Right atrium auricular region (tissue), 2 donors: ENCODE measurements around the gene CDC42EP5. TPM values are rescaled to one million over a fixed set of nuclear protein-coding genes. Genes with fewer than 3 reads are reported as not detected.
A peak's percentile ranks its signal among the peaks of the same experiment; 100 is the strongest.

Source experiments
- DNase-seq: peaks from one replicate; pipeline ENCODE4 v3.0.0-alpha.2; 2019; ENCODE audit warnings: low spot score
- H3K27ac ChIP-seq, 2 donors: fragments of 200-600 bp; sonication (generic); 1 replicate in 1 of 2; 2 replicates in 1 of 2; pipeline ENCODE4 v1.5.1; 2016 to 2019
- H3K27me3 ChIP-seq, 2 donors: fragments of 200-600 bp; sonication (generic); one replicate each; pipeline versions ENCODE4 v1.5.1 to v1.6.0; 2017 to 2019
- H3K36me3 ChIP-seq: fragments of 200-600 bp; sonication (generic); one replicate; pipeline ENCODE4 v1.5.1; 2016
- H3K4me1 ChIP-seq, 2 donors: fragments of 200-600 bp; sonication (generic); one replicate each; pipeline versions ENCODE4 v1.5.1 to v1.6.0; 2017 to 2019
- H3K4me3 ChIP-seq, 2 donors: fragments of 200-600 bp; sonication (generic); 1 replicate in 1 of 2; 2 replicates in 1 of 2; pipeline ENCODE4 v1.5.1; 2017 to 2019; ENCODE audit warnings: mild to moderate bottlenecking in 1 of 2, moderate library complexity in 1 of 2
- H3K9me3 ChIP-seq, 2 donors: fragments of 200-600 bp; sonication (generic); one replicate each; pipeline ENCODE4 v1.5.1; 2019
- total RNA-seq, 2 donors: library from RNA; depleted of rRNA; stranded (reverse); fragments of >200 nt; gene quantifications; one replicate each; pipeline ENCODE4 v1.1.0, GENCODE V29; 2016
- TF ChIP-seq, protein P1 (sequence below), 2 donors: fragments of 200-600 bp; sonication (generic); IDR thresholded peaks; one replicate each; pipeline ENCODE4 v1.5.1; 2019; ENCODE audit warnings: antibody characterized with exemption in 2 of 2

Gene CDC42EP5
- total RNA-seq, 2 donors from 2014 or later = 11.4 to 15.2 TPM

DNA sequence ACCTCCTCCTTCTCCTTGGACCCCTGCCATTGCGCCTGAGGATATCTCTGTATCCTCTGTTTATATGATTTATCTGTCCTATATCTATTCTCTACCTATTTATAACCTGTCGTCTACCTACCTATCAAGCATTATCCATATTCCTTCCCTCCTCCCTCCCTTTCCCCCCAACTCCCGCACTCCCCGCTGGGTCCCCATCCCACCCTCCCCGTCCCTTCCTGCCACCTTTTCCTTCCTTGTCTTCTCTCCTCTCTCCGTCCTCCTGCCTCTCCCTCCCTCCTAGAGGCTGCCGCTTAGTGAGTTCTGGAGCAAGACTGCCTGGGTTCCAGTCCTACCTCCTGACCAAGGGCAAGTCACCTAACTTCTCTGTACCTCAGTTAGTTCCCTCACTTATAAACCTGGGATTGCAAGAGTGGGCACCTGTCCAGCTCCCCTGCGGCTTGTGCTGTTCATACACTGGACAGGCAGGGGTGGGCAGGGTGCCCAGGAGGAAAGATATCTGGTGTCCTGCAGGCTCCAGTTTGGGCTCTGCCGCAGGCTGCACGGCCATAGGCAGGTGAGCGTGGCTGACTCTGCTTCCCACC, 41.7 kb downstream of the CDC42EP5 start:
- Histone ChIP-seq H3K9me3 (no peaks in the 10 kb centered on the region), H3K36me3 (no peaks in the 10 kb centered on the region), H3K27ac (no peak overlapping the region), H3K27me3 (no peaks in the 10 kb centered on the region), H3K4me1 (peaks cover 0 to 46% of the 10 kb centered on the region in 2 donors), H3K4me3 (peak overlapping the region in 1 of 2 donors; percentile 31)
- no peak for DNase-seq
- TF ChIP-seq, protein P1, sequence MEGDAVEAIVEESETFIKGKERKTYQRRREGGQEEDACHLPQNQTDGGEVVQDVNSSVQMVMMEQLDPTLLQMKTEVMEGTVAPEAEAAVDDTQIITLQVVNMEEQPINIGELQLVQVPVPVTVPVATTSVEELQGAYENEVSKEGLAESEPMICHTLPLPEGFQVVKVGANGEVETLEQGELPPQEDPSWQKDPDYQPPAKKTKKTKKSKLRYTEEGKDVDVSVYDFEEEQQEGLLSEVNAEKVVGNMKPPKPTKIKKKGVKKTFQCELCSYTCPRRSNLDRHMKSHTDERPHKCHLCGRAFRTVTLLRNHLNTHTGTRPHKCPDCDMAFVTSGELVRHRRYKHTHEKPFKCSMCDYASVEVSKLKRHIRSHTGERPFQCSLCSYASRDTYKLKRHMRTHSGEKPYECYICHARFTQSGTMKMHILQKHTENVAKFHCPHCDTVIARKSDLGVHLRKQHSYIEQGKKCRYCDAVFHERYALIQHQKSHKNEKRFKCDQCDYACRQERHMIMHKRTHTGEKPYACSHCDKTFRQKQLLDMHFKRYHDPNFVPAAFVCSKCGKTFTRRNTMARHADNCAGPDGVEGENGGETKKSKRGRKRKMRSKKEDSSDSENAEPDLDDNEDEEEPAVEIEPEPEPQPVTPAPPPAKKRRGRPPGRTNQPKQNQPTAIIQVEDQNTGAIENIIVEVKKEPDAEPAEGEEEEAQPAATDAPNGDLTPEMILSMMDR (IDR thresholded peaks at IDR 0.05) = no peak

DNA sequence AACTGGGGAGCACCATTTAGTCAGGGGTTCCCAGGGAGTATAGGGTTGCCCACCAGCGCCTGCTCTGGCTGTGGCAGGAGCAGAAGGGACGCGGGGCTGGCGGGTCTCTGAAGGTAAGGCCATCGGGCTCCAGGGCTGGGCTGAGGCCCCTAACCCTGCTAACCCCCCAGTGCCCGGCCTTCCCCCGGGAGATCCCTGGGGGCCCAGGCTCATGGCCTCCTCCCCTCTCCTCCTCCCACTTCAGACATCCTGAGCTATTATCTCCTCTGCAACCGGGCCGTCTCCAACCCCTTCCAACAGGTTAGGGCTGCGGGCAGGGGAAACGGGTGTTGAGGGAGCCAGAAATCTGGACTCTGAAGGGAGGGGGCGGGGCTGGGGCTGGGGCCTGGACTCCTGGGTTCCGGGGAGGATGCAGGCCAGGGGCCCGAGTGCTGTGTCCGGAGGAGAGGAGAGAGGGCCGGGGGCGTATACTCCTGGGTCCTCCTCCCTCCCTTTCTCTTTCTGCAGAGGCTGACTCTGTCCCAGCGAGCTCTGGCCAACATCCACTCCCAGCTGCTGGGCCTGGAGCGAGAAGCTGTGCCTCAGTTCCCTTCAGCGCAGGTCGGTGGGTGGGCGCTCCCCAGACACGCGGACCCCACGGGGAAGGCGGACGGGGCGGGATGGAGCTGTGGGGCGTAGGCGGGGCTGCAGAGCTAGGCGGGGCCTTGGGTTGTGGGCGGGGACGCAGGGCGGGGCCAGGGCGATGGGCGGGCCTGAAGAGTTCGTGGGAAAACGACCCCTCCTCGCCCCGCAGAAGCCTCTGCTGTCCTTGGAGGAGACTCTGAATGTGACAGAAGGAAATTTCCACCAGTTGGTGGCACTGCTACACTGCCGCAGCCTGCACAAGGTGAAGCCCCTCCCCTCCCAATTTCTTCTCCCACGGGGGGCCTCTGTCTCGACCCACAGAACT, 42.5 kb downstream of the CDC42EP5 start:
- Histone ChIP-seq H3K27me3 (no peaks in the 10 kb centered on the region), H3K4me1 (peaks cover 0 to 38% of the 10 kb centered on the region in 2 donors), H3K36me3 (no peaks in the 10 kb centered on the region), H3K27ac (no peak overlapping the region), H3K4me3 (peak overlapping the region in 1 of 2 donors; percentile 31), H3K9me3 (no peaks in the 10 kb centered on the region)
- TF ChIP-seq, protein P1 (IDR thresholded peaks at IDR 0.05) = peak in 1 of 2 donors; percentile 47
- DNase-seq = no peak

DNA sequence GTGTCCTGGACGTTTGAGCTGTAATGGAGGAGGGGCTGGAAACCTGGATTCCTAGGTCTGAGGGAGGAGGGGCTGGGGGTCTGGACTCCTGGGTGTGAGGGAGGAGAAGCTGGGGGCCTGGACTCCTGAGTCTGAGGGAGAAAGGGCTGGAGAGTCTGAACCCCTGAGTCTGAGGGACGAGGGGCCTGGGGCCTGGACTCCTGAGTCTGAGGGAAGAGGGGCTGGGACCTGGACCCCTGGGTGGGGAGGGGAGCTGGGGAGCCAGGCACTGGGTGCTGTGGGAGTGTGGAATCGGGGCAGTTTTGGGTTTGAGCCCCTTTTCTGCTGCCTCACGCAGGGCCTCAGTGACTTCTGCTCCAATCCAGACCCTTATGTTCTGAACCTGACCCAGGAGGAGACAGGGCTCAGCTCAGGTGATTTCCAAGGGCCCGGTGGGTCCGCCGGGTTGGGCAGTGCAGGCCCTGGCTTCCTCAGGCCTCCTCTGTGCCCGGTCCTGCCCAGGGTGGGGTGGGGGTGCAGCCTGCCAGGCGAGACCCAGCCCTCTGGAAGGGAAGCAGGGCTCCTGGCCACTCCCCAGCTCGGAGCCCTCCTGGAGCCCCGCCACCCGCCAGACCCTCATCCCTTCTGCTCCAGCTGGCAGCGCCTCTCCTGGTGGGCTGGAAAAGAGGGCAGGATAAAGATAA, 43.4 kb downstream of the CDC42EP5 start:
- Histone ChIP-seq H3K27ac (no peak overlapping the region), H3K27me3 (no peaks in the 10 kb centered on the region)
- no peak for DNase-seq

DNA sequence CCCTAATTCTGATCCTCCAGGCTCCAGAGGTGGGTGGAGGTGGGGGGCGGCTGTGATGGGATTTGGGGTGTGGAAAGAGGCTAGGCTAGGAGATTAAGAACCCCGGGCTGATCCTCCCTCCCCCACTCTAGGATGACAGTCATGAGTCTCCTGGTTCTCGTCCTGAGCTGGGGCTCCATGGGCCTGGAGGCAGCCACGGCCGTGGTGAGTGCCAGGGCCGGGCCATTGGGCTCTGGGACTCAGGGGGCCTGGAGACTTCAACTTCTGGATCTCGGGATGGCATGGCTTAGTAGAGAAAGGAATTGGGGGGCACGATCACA, 44.0 kb downstream of the CDC42EP5 start:
- Histone ChIP-seq H3K27ac (no peak overlapping the region), H3K27me3 (no peaks in the 10 kb centered on the region), H3K4me3 (no peak overlapping the region), H3K36me3 (no peaks in the 10 kb centered on the region), H3K9me3 (no peaks in the 10 kb centered on the region), H3K4me1 (peaks cover 0 to 24% of the 10 kb centered on the region in 2 donors)
- TF ChIP-seq, protein P1 (IDR thresholded peaks at IDR 0.05) = no peak
- no peak for DNase-seq

More for the DNA sequence above, 43.4 kb downstream of the CDC42EP5 start:
- no peaks in the 10 kb centered on the region for H3K36me3 ChIP-seq
- no peak overlapping the region for H3K4me3 ChIP-seq
- H3K9me3 ChIP-seq = no peaks in the 10 kb centered on the region
- TF ChIP-seq, protein P1 (IDR thresholded peaks at IDR 0.05) = no peak
- H3K4me1 ChIP-seq = peaks cover 0 to 29% of the 10 kb centered on the region in 2 donors

DNA sequence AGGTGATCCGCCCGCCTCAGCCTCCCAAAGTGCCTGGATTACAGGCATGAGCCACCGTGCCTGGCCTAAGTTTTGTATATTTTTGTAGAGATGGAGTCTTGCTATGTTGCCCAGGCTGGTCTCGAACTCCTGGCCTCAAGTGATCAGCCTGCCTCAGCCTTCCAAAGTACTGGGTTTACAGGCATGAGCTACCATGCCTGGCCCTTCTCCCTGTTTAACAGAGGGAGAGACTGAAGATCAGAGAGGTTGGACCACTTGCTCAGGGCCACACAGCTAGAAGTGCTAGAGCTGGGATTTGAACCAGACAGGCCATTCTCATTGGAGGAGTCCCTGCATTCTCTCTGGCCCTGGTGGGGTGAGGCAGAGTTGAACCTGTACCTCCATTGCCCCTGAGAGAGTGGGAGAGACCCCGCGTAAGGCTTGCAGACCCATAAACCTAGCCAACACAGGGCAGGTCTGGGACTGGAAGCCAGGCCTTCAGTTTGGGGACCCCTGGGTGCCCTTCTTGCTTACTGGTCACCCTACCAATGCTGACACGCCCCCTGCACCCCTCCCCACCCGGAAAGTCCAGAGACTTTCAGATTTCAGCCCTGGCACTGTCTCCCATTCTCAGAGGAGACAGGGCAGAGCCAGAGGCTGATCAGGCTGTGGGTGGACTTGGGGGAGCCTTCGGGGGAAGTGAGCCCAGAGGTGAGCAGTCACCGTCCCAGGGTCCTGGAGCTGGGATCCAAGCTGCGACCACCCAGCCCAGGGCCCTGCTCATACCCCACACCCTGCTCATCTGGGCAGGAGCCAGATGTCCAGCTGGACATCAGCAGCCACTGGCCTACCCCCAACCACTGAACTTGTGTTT, 44.5 kb downstream of the CDC42EP5 start:
- H3K27me3 ChIP-seq = no peaks in the 10 kb centered on the region
- H3K36me3 ChIP-seq = no peaks in the 10 kb centered on the region
- peaks cover 0 to 24% of the 10 kb centered on the region in 2 donors for H3K4me1 ChIP-seq
- no peaks in the 10 kb centered on the region for H3K9me3 ChIP-seq
- no peak overlapping the region for H3K27ac ChIP-seq
- H3K4me3 ChIP-seq = no peak overlapping the region
- TF ChIP-seq, protein P1 (IDR thresholded peaks at IDR 0.05) = no peak
- DNase-seq = no peak
